CD4-positive, alpha-beta T cell treated with Interleukin-17A for 1 hour (primary cell): Measurements from ENCODE around the gene CFI.

Experiments
- DNase-seq: peaks from one replicate; pipeline ENCODE4 v3.0.0-alpha.2; 2020

CFI gene

GRCh38 chr4:109729718-109730618 is 71.8 kb downstream of the CFI start, which contains the start of gene PLA2G12A:
PLA2G12A (minus strand) TSS chr4:109730070; CDS start chr4:109729809, 261 bp downstream.
- DNase-seq, result peak; percentile 82

GRCh38 chr4:109729117-109729717 is 72.6 kb downstream of the CFI start:
- no peak for DNase-seq

- DNase-seq, result no peak
These were observed 73.4 kb downstream of the CFI start for GRCh38 chr4:109728385-109728784.

- no peak for DNase-seq
These were observed 78.7 kb downstream of the CFI start for GRCh38 chr4:109723110-109723509.

GRCh38 chr4:109722357-109722756 is 79.4 kb downstream of the CFI start:
- DNase-seq, result no peak

GRCh38 chr4:109721033-109721432 is 80.8 kb downstream of the CFI start:
- DNase-seq, result no peak

- no peak for DNase-seq
These were observed 82.2 kb downstream of the CFI start for GRCh38 chr4:109719604-109720003.

GRCh38 chr4:109718759-109719158 is 83.0 kb downstream of the CFI start:
- no peak for DNase-seq

GRCh38 chr4:109713500-109713899 is 88.3 kb downstream of the CFI start:
- no peak for DNase-seq

GRCh38 chr4:109708990-109709389 is 92.8 kb downstream of the CFI start:
- DNase-seq, result no peak

- DNase-seq, result no peak
These were observed 93.4 kb downstream of the CFI start for GRCh38 chr4:109708435-109708834.

GRCh38 chr4:109703664-109704361 is 98.0 kb downstream of the CFI start:
- DNase-seq, result no peak

- DNase-seq, result peak; percentile 78
These were observed 98.7 kb downstream of the CFI start, which contains the start of gene CASP6 for GRCh38 chr4:109702950-109703663. CASP6 (minus strand) TSS chr4:109703445; CDS start chr4:109703395, 50 bp downstream.

GRCh38 chr4:109701566-109702410 is 100.0 kb downstream of the CFI start:
- no peak for DNase-seq

- no peak for DNase-seq
These were observed 102.1 kb downstream of the CFI start for GRCh38 chr4:109699553-109700225.

GRCh38 chr4:109698656-109699055 is 103.1 kb downstream of the CFI start:
- DNase-seq, result no peak

GRCh38 chr4:109691411-109691920 is 110.3 kb downstream of the CFI start:
- no peak for DNase-seq
